Measurements from ENCODE around the gene EEF2. TPM values are rescaled to one million over a fixed set of nuclear protein-coding genes. Genes with fewer than 3 reads are reported as not detected.

Gene EEF2
- total RNA-seq, result 2,359 TPM in 2 replicates

DNA sequence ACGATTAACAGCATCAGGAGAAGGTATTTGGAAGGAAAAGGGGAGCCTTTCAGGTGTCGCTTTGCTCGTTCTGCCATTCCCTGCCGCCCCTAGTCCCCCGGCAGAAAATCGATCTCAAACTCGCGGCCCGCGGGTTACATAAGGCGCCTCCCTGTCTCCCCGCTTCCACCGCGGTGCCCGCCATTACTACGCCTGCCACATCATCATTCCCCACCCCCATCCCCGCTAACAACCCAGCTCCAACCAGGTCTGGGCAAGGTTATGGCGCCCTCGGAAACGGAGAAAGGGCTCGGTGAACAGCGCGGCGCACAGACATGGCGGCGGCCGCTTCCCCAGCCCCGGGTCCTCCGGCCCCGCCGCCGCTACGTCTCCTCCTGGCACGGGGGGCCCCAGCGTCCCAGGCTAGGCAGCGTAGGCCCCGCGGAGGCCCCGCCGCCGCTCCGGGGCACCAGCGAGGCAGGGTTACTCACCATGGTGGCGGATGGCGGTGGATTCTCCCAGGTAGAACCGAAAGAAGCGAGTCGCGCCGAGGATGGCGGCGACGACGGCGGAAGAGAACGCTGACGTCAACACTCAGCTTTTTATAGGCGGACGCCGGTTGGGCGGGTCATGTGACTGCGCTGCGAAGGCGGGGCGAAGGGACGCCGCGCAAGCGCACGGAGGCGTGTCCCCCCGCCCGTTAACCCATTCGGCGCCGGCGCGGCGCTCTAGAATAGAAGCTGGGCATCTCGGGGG lies at the start of gene EEF2:
Gene EEF2, minus strand, starts transcription at position 556 of the 735 bp plus-strand sequence. Its CDS starts 83 bp downstream, at position 473.
- H3K36me3 Mint-ChIP-seq (ENCODE audit: low read depth), result peaks cover 32% of the 10 kb centered on the region
- peak within 1 kb of the TSS; percentile 91 for H3K27ac Mint-ChIP-seq
- peaks cover 2% of the 10 kb centered on the region for H3K27me3 Mint-ChIP-seq (ENCODE audit: insufficient read depth)
- peaks cover 43% of the 10 kb centered on the region for H3K4me1 Mint-ChIP-seq (ENCODE audit: low read depth)
- peak within 1 kb of the TSS; percentile 93 for H3K4me3 Mint-ChIP-seq
- intact Hi-C loops (cut with micrococcal nuclease), result loop anchor here (1.0 kb wide), 2 partner anchors 81 to 223 kb away; partner anchors contain the start of genes MRPL54 and ZBTB7A
- peak; percentile 87 for DNase-seq (ENCODE audit: low spot score)
- H3K9me3 Mint-ChIP-seq, result no peaks in the 10 kb centered on the region

- Mint-ChIP-seq H3K27ac (no peak overlapping the region), H3K36me3 (ENCODE audit: low read depth) (peaks cover 5% of the 10 kb centered on the region), H3K27me3 (ENCODE audit: insufficient read depth) (no peaks in the 10 kb centered on the region), H3K4me1 (ENCODE audit: low read depth) (no peaks in the 10 kb centered on the region), H3K9me3 (no peaks in the 10 kb centered on the region), H3K4me3 (no peak overlapping the region)
- intact Hi-C loops (cut with micrococcal nuclease), result no loop called here
- no peak for DNase-seq (ENCODE audit: low spot score)
Measured at GRCh38 chr19:4034048-4035017, 49.1 kb upstream of the EEF2 start.

DNA sequence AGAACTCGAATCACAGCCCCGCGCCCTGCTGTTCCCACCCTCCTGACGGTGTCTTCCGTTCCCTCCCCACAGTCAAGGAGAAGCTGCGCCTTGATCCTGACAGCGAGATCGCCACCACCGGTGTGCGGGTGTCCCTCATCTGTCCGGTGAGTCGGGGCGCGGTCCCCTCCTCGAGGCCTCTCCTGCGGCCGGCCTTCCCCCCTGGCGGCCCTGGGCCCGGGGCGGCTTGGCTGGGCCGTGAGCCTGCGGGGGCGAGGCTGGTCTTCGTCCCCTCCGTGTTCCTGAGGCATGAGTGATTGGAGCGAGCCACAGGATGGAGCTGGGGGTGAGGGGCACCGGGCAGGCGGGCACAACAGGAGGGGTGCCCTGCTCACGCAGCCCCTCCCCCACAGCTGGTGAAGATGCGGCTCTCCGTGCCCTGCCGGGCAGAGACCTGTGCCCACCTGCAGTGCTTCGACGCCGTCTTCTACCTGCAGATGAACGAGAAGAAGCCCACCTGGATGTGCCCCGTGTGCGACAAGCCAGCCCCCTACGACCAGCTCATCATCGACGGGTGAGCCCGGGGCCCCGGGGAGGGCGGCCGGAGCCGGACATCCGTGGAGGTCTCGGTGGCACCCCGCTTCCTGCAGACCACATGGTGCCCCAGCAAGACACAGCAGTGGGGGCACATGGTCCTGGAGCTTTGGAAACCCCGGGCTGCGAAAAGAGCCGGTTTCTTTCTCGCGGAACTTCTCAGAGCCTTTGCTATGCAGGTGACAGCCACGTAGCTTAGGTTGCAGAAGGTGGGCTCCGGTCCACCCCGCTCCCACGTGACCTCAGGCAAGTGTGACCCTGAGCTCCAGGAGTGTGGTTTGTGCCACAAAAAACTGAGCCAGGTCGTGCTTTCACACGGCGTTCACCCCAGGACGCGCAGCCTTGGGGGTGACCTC lies 48.0 kb upstream of the EEF2 start:
- no peak for DNase-seq (ENCODE audit: low spot score)
- intact Hi-C loops (cut with micrococcal nuclease), result no loop called here
- Mint-ChIP-seq H3K4me3 (no peak overlapping the region), H3K27me3 (ENCODE audit: insufficient read depth) (no peaks in the 10 kb centered on the region), H3K27ac (no peak overlapping the region), H3K4me1 (ENCODE audit: low read depth) (no peaks in the 10 kb centered on the region), H3K36me3 (ENCODE audit: low read depth) (peaks cover 5% of the 10 kb centered on the region), H3K9me3 (no peaks in the 10 kb centered on the region)

- H3K9me3 Mint-ChIP-seq, result no peaks in the 10 kb centered on the region
- peaks cover 5% of the 10 kb centered on the region for H3K36me3 Mint-ChIP-seq (ENCODE audit: low read depth)
- H3K27me3 Mint-ChIP-seq (ENCODE audit: insufficient read depth), result no peaks in the 10 kb centered on the region
- intact Hi-C loops (cut with micrococcal nuclease), result no loop called here
- no peak overlapping the region for H3K27ac Mint-ChIP-seq
- no peaks in the 10 kb centered on the region for H3K4me1 Mint-ChIP-seq (ENCODE audit: low read depth)
- no peak for DNase-seq (ENCODE audit: low spot score)
- H3K4me3 Mint-ChIP-seq, result no peak overlapping the region
Measured at GRCh38 chr19:4032436-4032835, 47.2 kb upstream of the EEF2 start.

DNA sequence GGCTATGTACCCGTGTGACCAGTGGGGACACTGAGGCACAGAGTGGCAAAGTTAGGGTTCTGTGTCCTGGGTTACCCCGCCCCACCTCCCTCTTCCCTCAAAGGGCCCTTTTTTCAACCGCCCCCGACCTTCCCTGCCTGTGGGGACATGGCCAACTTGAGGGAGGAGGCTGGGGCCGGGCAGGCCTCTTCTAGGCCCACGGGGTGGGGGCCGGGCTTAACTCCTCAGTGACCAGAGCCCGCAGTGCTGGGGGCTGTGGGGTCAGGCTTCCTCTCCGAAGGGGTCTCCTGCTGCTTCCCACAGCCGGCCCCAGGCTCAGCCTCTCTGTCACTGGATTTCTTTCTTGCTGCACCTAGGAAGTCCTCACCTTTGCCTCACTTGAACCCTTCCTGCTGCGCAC lies 46.2 kb upstream of the EEF2 start:
- intact Hi-C loops (cut with micrococcal nuclease), result no loop called here
- H3K9me3 Mint-ChIP-seq, result no peaks in the 10 kb centered on the region
- no peaks in the 10 kb centered on the region for H3K4me1 Mint-ChIP-seq (ENCODE audit: low read depth)
- no peak overlapping the region for H3K4me3 Mint-ChIP-seq
- H3K36me3 Mint-ChIP-seq (ENCODE audit: low read depth), result peaks cover 8% of the 10 kb centered on the region
- H3K27ac Mint-ChIP-seq, result no peak overlapping the region
- H3K27me3 Mint-ChIP-seq (ENCODE audit: insufficient read depth), result no peaks in the 10 kb centered on the region
- DNase-seq (ENCODE audit: low spot score), result no peak

DNA sequence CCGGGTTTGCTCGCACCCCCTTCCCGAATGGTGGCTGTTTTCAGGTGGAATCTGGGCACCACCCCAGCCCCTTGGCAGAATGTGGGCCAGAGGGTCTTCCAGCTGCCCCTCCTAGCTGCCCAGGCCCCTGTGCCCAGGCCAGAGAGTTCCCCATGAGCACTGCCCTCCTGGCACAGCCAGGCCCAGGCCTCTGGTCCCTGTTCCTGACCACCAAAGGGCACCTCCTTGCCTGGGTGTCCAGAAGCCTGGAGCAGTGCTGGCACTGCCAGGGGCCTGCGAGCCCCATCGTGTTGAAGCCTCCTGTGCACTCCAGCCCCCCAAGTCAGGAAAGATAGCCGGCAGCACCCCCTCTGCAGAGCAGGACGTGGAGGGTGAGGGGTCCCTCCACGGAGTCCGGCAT lies 45.7 kb upstream of the EEF2 start:
- no peaks in the 10 kb centered on the region for H3K4me1 Mint-ChIP-seq (ENCODE audit: low read depth)
- intact Hi-C loops (cut with micrococcal nuclease), result no loop called here
- no peaks in the 10 kb centered on the region for H3K9me3 Mint-ChIP-seq
- no peak overlapping the region for H3K27ac Mint-ChIP-seq
- peaks cover 8% of the 10 kb centered on the region for H3K36me3 Mint-ChIP-seq (ENCODE audit: low read depth)
- no peaks in the 10 kb centered on the region for H3K27me3 Mint-ChIP-seq (ENCODE audit: insufficient read depth)
- H3K4me3 Mint-ChIP-seq, result no peak overlapping the region
- no peak for DNase-seq (ENCODE audit: low spot score)

- no peaks in the 10 kb centered on the region for H3K4me1 Mint-ChIP-seq (ENCODE audit: low read depth)
- DNase-seq (ENCODE audit: low spot score), result no peak
- intact Hi-C loops (cut with micrococcal nuclease), result no loop called here
- H3K36me3 Mint-ChIP-seq (ENCODE audit: low read depth), result peaks cover 8% of the 10 kb centered on the region
- H3K27ac Mint-ChIP-seq, result no peak overlapping the region
- H3K27me3 Mint-ChIP-seq (ENCODE audit: insufficient read depth), result no peaks in the 10 kb centered on the region
- H3K4me3 Mint-ChIP-seq, result no peak overlapping the region
- H3K9me3 Mint-ChIP-seq, result no peaks in the 10 kb centered on the region
Measured at GRCh38 chr19:4030552-4030951, 45.3 kb upstream of the EEF2 start.

- Mint-ChIP-seq H3K4me3 (no peak overlapping the region), H3K27ac (no peak overlapping the region), H3K36me3 (ENCODE audit: low read depth) (peaks cover 6% of the 10 kb centered on the region), H3K9me3 (no peaks in the 10 kb centered on the region), H3K4me1 (ENCODE audit: low read depth) (no peaks in the 10 kb centered on the region), H3K27me3 (ENCODE audit: insufficient read depth) (no peaks in the 10 kb centered on the region)
- DNase-seq (ENCODE audit: low spot score), result no peak
- intact Hi-C loops (cut with micrococcal nuclease), result no loop called here
Measured at GRCh38 chr19:4029247-4029614, 44.0 kb upstream of the EEF2 start.

GRCh38 chr19:4028334-4029246 lies 43.3 kb upstream of the EEF2 start:
- Mint-ChIP-seq H3K27ac (no peak overlapping the region), H3K4me3 (no peak overlapping the region), H3K9me3 (no peaks in the 10 kb centered on the region), H3K4me1 (ENCODE audit: low read depth) (no peaks in the 10 kb centered on the region), H3K36me3 (ENCODE audit: low read depth) (peaks cover 6% of the 10 kb centered on the region), H3K27me3 (ENCODE audit: insufficient read depth) (no peaks in the 10 kb centered on the region)
- intact Hi-C loops (cut with micrococcal nuclease), result no loop called here
- DNase-seq (ENCODE audit: low spot score), result no peak

DNA sequence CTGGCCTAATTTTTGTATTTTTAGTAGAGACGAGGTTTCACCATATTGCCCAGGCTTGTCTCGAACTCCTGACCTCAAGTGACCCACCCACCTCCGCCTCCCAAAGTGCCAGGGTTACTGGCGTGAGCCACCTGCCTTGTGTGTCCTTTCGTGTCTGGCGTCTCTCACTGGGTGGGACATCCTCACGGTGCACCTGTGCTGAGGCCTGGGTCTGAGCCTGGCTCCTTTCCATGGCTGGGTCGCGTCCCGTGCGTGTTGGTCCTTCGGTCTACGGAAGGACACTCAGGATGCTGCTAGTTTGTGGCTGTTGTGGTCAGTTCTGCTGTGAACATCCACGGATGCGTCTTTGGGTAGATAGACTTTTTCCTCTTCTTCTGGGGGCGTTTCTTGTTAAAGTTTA lies 41.9 kb upstream of the EEF2 start:
- no peak for DNase-seq (ENCODE audit: low spot score)
- H3K27ac Mint-ChIP-seq, result no peak overlapping the region
- H3K4me3 Mint-ChIP-seq, result no peak overlapping the region
- no peaks in the 10 kb centered on the region for H3K9me3 Mint-ChIP-seq
- H3K4me1 Mint-ChIP-seq (ENCODE audit: low read depth), result no peaks in the 10 kb centered on the region
- H3K36me3 Mint-ChIP-seq (ENCODE audit: low read depth), result peaks cover 7% of the 10 kb centered on the region
- no peaks in the 10 kb centered on the region for H3K27me3 Mint-ChIP-seq (ENCODE audit: insufficient read depth)
- intact Hi-C loops (cut with micrococcal nuclease), result no loop called here

GRCh38 chr19:4025317-4025716 lies 40.1 kb upstream of the EEF2 start:
- intact Hi-C loops (cut with micrococcal nuclease), result no loop called here
- H3K36me3 Mint-ChIP-seq (ENCODE audit: low read depth), result peaks cover 9% of the 10 kb centered on the region

More at GRCh38 chr19:4025317-4025716, 40.1 kb upstream of the EEF2 start:
- Mint-ChIP-seq H3K9me3 (no peaks in the 10 kb centered on the region), H3K27ac (no peak overlapping the region), H3K4me1 (ENCODE audit: low read depth) (no peaks in the 10 kb centered on the region), H3K4me3 (no peak overlapping the region), H3K27me3 (ENCODE audit: insufficient read depth) (no peaks in the 10 kb centered on the region)
- no peak for DNase-seq (ENCODE audit: low spot score)

All from activated T-helper 1 cell treated with anti-CD3 and anti-CD28 coated beads, Interleukin-12 subunit alpha, Interleukin-12 subunit beta, Interleukin-2, Interleukin-4 antibody, amounts not matched to agents 30 ng/mL and 10 ng/mL and 1 ng/mL, durations not matched to agents 14 hours and 24 hours and 36 hours (primary cell).